H1 (cell line): ENCODE data around the gene LIPG. TPM values are rescaled to one million over a fixed set of nuclear protein-coding genes. Genes with fewer than 3 reads are reported as not detected.

ENCODE experiments used
- CTCF ChIA-PET: fragments of 300-600 bp; sonication (Branson Sonifier 250); formaldehyde crosslinking; loops from one replicate; lab custom pipeline; 2021; ENCODE audit not compliant: partially characterized antibody; lab: Charles Lee
- POLR2A ChIA-PET: fragments of 300-600 bp; sonication (Branson Sonifier 250); formaldehyde crosslinking; loops from one replicate; lab custom pipeline; 2021; ENCODE audit warnings: inconsistent platforms; ENCODE audit not compliant: partially characterized antibody; lab: Charles Lee
- DNase-seq, 2 experiments: peaks; one replicate each; pipeline versions ENCODE4 v3.0.0 to v3.0.0-alpha.2; 2010 to 2022; ENCODE audit warnings: low spot score in 2 of 2, low read depth in 1 of 2, mixed read lengths in 1 of 2
- FAIRE-seq: peaks from 2 replicates; lab custom pipeline; 2011; peaks lifted over from hg19 to GRCh38; lab: Jason Lieb, UNC
- H2AFZ ChIP-seq: 2 replicates; pipeline ENCODE4 v1.8.1; 2012; ENCODE audit warnings: low read length, inconsistent platforms
- H2AK5ac ChIP-seq: 2 replicates; pipeline ENCODE4 v1.6.1; 2013; ENCODE audit warnings: low read depth, low read length
- H2BK120ac ChIP-seq: replicated peaks from 2 replicates; pipeline ENCODE3; 2013; ENCODE audit warnings: low read depth, low read length, inconsistent platforms
- H2BK12ac ChIP-seq: 2 replicates; pipeline ENCODE4 v1.6.1; 2013; ENCODE audit warnings: low read depth, low read length
- H2BK15ac ChIP-seq: 2 replicates; pipeline ENCODE4 v1.6.1; 2013; ENCODE audit warnings: low read length
- H2BK20ac ChIP-seq: 2 replicates; pipeline ENCODE4 v1.6.1; 2013; ENCODE audit warnings: low read length
- H2BK5ac ChIP-seq: 2 replicates; pipeline ENCODE4 v1.6.1; 2013; ENCODE audit warnings: low read depth, low read length
- H3K14ac ChIP-seq: 2 replicates; pipeline ENCODE4 v1.6.1; 2013; ENCODE audit warnings: inconsistent platforms; ENCODE audit not compliant: insufficient read length
- H3K18ac ChIP-seq: 2 replicates; pipeline ENCODE4 v1.6.1; 2013; ENCODE audit warnings: low read length; ENCODE audit errors: extremely low read depth
- H3K23ac ChIP-seq: 2 replicates; pipeline ENCODE4 v1.6.1; 2013; ENCODE audit warnings: inconsistent platforms; ENCODE audit not compliant: insufficient read length
- H3K23me2 ChIP-seq: 2 replicates; pipeline ENCODE4 v1.6.1; 2013; ENCODE audit warnings: low read depth, low read length
- H3K27ac ChIP-seq: 2 replicates; pipeline ENCODE4 v1.6.1; 2011; ENCODE audit warnings: low read depth, low read length, inconsistent platforms
- H3K27me3 ChIP-seq, 4 experiments: replicated peaks in 1 of 4; 1 replicate in 1 of 4; 2 replicates in 3 of 4; pipeline versions ENCODE4 v1.6.1 to v1.8.1; 2011 to 2013; ENCODE audit warnings: low read length in 3 of 4, mild to moderate bottlenecking in 3 of 4, inconsistent platforms in 2 of 4, mixed read lengths in 2 of 4, moderate library complexity in 1 of 4; ENCODE audit not compliant: control insufficient read depth in 3 of 4, insufficient read depth in 3 of 4; ENCODE audit errors: extremely low read depth in 1 of 4
- H3K36me3 ChIP-seq, 4 experiments: 2 replicates each; pipeline versions ENCODE4 v1.6.1 to v1.8.1; 2011 to 2013; ENCODE audit warnings: mild to moderate bottlenecking in 4 of 4, low read length in 3 of 4, moderate library complexity in 2 of 4, control low read depth in 1 of 4, inconsistent platforms in 1 of 4; ENCODE audit not compliant: insufficient read depth in 4 of 4, control insufficient read depth in 2 of 4
- H3K4ac ChIP-seq: replicated peaks from 2 replicates; pipeline ENCODE3; 2013; ENCODE audit warnings: low read length, low read depth, mixed read lengths, inconsistent platforms; ENCODE audit not compliant: insufficient read length
- H3K4me1 ChIP-seq, 4 experiments: replicated peaks in 1 of 4; 1 replicate in 1 of 4; 2 replicates in 3 of 4; pipeline versions ENCODE4 v1.6.1 to v1.8.1; 2011 to 2013; ENCODE audit warnings: low read length in 3 of 4, inconsistent platforms in 2 of 4, mixed read lengths in 1 of 4; ENCODE audit not compliant: insufficient read depth in 4 of 4, control insufficient read depth in 3 of 4
- H3K4me2 ChIP-seq, 2 experiments: 2 replicates each; pipeline versions ENCODE4 v1.6.1 to v1.8.1; 2011 to 2013; ENCODE audit warnings: low read depth in 2 of 2, low read length in 2 of 2, control low read depth in 1 of 2, inconsistent platforms in 1 of 2, mild to moderate bottlenecking in 1 of 2; ENCODE audit not compliant: insufficient read depth in 1 of 2
- H3K4me3 ChIP-seq, 4 experiments: fragments of 200-600, 300-600 bp in 1 of 4; sonication (generic), shearing (Covaris generic), sonication (Bioruptor Twin) in 1 of 4; 2 replicates each; pipeline versions ENCODE4 v1.5.1 to v1.8.1; 2011 to 2016; ENCODE audit warnings: low read length in 4 of 4, low read depth in 3 of 4, control low read depth in 2 of 4, inconsistent platforms in 2 of 4, mild to moderate bottlenecking in 2 of 4, mixed read lengths in 1 of 4, moderate library complexity in 1 of 4; ENCODE audit not compliant: insufficient read depth in 2 of 4; ENCODE audit errors: extremely low read depth in 1 of 4
- H3K56ac ChIP-seq: replicated peaks from 2 replicates; pipeline ENCODE3; 2013; ENCODE audit warnings: low read depth, mild to moderate bottlenecking, mixed read lengths, low read length, inconsistent platforms; ENCODE audit not compliant: insufficient read length
- H3K79me1 ChIP-seq: 2 replicates; pipeline ENCODE4 v1.6.1; 2013; ENCODE audit warnings: low read depth, low read length, control low read depth
- H3K79me2 ChIP-seq, 2 experiments: 2 replicates each; pipeline versions ENCODE4 v1.6.1 to v1.8.1; 2012 to 2013; ENCODE audit warnings: low read length in 2 of 2, mild to moderate bottlenecking in 2 of 2, inconsistent platforms in 1 of 2; ENCODE audit not compliant: insufficient read depth in 2 of 2, control insufficient read depth in 1 of 2
- H3K9ac ChIP-seq, 4 experiments: replicated peaks in 1 of 4; 1 replicate in 1 of 4; 2 replicates in 3 of 4; pipeline versions ENCODE4 v1.6.1 to v1.8.1; 2011 to 2013; ENCODE audit warnings: low read depth in 3 of 4, low read length in 3 of 4, control low read depth in 2 of 4, mild to moderate bottlenecking in 2 of 4, moderate library complexity in 2 of 4, inconsistent platforms in 1 of 4; ENCODE audit errors: extremely low read depth in 1 of 4
- H3K9me3 ChIP-seq, 2 experiments: 2 replicates each; pipeline versions ENCODE4 v1.6.1 to v1.8.1; 2012 to 2013; ENCODE audit warnings: mild to moderate bottlenecking in 2 of 2, moderate library complexity in 2 of 2, control low read depth in 1 of 2, inconsistent platforms in 1 of 2, low read depth in 1 of 2, low read length in 1 of 2, mixed read lengths in 1 of 2; ENCODE audit not compliant: insufficient read depth in 2 of 2
- H4K20me1 ChIP-seq, 2 experiments: replicated peaks in 1 of 2; 2 replicates each; pipeline versions ENCODE3 to v1.8.1; 2011 to 2013; ENCODE audit warnings: inconsistent platforms in 2 of 2, low read length in 2 of 2, mild to moderate bottlenecking in 1 of 2; ENCODE audit not compliant: insufficient read depth in 2 of 2, control insufficient read depth in 1 of 2
- H4K5ac ChIP-seq: 2 replicates; pipeline ENCODE4 v1.6.1; 2013; ENCODE audit warnings: low read length, low read depth, mixed read lengths, inconsistent platforms; ENCODE audit not compliant: insufficient read length
- H4K8ac ChIP-seq: 2 replicates; pipeline ENCODE4 v1.8.0; 2013; ENCODE audit warnings: mild to moderate bottlenecking, moderate library complexity, low read length, inconsistent platforms; ENCODE audit not compliant: insufficient read depth; ENCODE audit errors: extremely low read depth
- H4K91ac ChIP-seq: replicated peaks from 2 replicates; pipeline ENCODE3; 2013; ENCODE audit warnings: low read length, mixed read lengths, inconsistent platforms; ENCODE audit not compliant: insufficient read length
- JUND ChIP-seq: IDR thresholded peaks from 2 replicates; pipeline ENCODE4 v1.6.1; 2011; ENCODE audit warnings: mild to moderate bottlenecking, improper control_type of control experiment, low read length
- WGBS, 2 experiments: shearing (Covaris generic) in 1 of 2; methylation state at CpG; one replicate each; pipeline versions ENCODE4 v1.1.6 to v1.1.7; 2013 to 2015; ENCODE audit warnings: low lambda C conversion rate in 2 of 2, mixed read lengths in 2 of 2, inconsistent platforms in 1 of 2, low coverage in 1 of 2, missing lambda C conversion rate in 1 of 2; ENCODE audit not compliant: insufficient replicate concordance in 2 of 2, insufficient coverage in 1 of 2, insufficient read length in 1 of 2; ENCODE audit errors: extremely low coverage in 1 of 2, missing lambda C conversion rate in 1 of 2; 5-methylcytosine and 5-hydroxymethylcytosine counted together
- polyA plus RNA-seq, 7 experiments: library from polyadenylated mRNA; depleted of rRNA in 3 of 7; stranded (reverse) in 5 of 7; unstranded in 2 of 7; fragments of >200 nt in 5 of 7; fragments of 200-250 nt in 2 of 7; gene quantifications; 1 replicate in 5 of 7; 2 replicates in 1 of 7; 4 replicates in 1 of 7; pipeline versions ENCODE4 v1.2.1 to v1.2.3, GENCODE V29; 2011 to 2013; ENCODE audit warnings: missing spikeins in 2 of 7, mixed read lengths in 2 of 7
- total RNA-seq: library from RNA; stranded (reverse); fragmentation: NEBNext Ultra II Directional; extraction: Animal tissue kit (Norgen Biotek cat#: 25700); gene quantifications from 2 replicates; pipeline ENCODE4 v1.2.1, GENCODE V29; 2021

The LIPG gene
- total and polyA plus RNA-seq, 2 of the 8 experiments (the other 6 are each of a cell fraction or from before 2014, with no cell fraction given): 9.2 to 9.8 TPM

DNA sequence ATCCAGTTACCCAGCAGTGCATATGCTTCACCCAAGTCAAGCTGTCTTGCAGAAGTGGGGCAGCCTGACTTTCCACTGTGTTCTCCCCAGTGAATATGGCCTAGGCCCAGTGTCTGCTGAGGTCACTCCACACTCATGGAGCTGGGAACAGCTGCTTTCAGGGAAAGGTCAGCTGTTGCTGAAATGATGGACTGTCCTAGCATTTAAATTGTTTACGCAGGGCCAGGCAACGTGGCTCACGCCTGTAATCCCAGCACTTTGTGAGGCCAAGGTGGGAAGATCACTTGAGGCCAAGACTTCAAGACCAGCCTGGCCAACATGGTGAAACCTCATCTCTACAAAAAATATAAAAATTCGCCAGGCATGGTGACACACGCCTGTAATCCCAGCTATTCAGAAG, 86.5 kb downstream of the LIPG start:
- no peaks in the 10 kb centered on the region for H3K36me3 ChIP-seq
- H3K4me2 ChIP-seq: no peak overlapping the region
- H3K14ac ChIP-seq: no peak overlapping the region
- no peak overlapping the region for H2AFZ ChIP-seq
- H4K91ac ChIP-seq: no peak overlapping the region
- FAIRE-seq (no peak), DNase-seq (no peak)
- no peak overlapping the region for H2AK5ac ChIP-seq
- no peak overlapping the region for H3K4ac ChIP-seq
- H3K56ac ChIP-seq: no peak overlapping the region
- H2BK20ac ChIP-seq: no peak overlapping the region
- H2BK5ac ChIP-seq: no peak overlapping the region
- no peak overlapping the region for H3K18ac ChIP-seq
- no peak overlapping the region for H2BK120ac ChIP-seq
- H3K9ac ChIP-seq: no peak overlapping the region
- H2BK12ac ChIP-seq: 0 out of 2 replicates have a peak overlapping the region, but pooled peaks have one; percentile 39
- H3K79me1 ChIP-seq: no peaks in the 10 kb centered on the region
- POLR2A ChIA-PET: no interaction called here
- H3K4me3 ChIP-seq: no peak overlapping the region
- no peaks in the 10 kb centered on the region for H3K23me2 ChIP-seq
- no peak overlapping the region for H2BK15ac ChIP-seq
- no peaks in the 10 kb centered on the region for H4K20me1 ChIP-seq
- WGBS, 2 experiments: 90% methylated on average over 4 of the region's 5 CpGs; no CpG with 5 or more reads in 1 of the 2 experiments
- H4K5ac ChIP-seq: no peak overlapping the region
- no peak overlapping the region for H4K8ac ChIP-seq
- TF ChIP-seq JUND: no peak
- TF ChIP-seq, all 59 proteins: peak for 0
- CTCF ChIA-PET: interaction anchor here (0.8 to 2.1 kb wide), 11 partner anchors 10 to 211 kb away, joined by 3 to 6 read pairs (median 4); no protein-coding TSS in a partner anchor
- Histone ChIP-seq H3K27me3 (no peaks in the 10 kb centered on the region), H3K9me3 (no peaks in the 10 kb centered on the region), H3K23ac (no peak overlapping the region), H3K79me2 (no peaks in the 10 kb centered on the region), H3K4me1 (peaks cover 0 to 5% (median 2%) of the 10 kb centered on the region in 4 experiments; a peak in 3 of 7 replicates), H3K27ac (no peak overlapping the region)

Other genes with a start within 250 kb of the LIPG start
- gene DYM, start 101.4 kb upstream of the LIPG start, total RNA-seq: 60.7 and 63.8 TPM in 2 replicates
- 25.5 and 32.9 TPM in 2 replicates for gene DYM, start 101.4 kb upstream of the LIPG start, polyA plus RNA-seq (2011; rRNA removed)
- 20.1 and 22.9 TPM in 2 replicates for gene C18orf32, start 74.8 kb upstream of the LIPG start, total RNA-seq
- 14.9 and 17.3 TPM in 2 replicates for gene C18orf32, start 74.8 kb upstream of the LIPG start, polyA plus RNA-seq (2011; rRNA removed)
- gene RPL17, start 69.6 kb upstream of the LIPG start, total RNA-seq: 2,692 and 2,707 TPM in 2 replicates
- gene RPL17, start 69.6 kb upstream of the LIPG start, polyA plus RNA-seq (2011; rRNA removed): 2,550 and 4,330 TPM in 2 replicates